OCI-LY1 (cell line): Measurements from ENCODE around the gene CTNNA2.

Source experiments
- H2AFZ ChIP-seq: fragments of 200-600 bp; sonication (generic), shearing (Covaris generic); 2 replicates; pipeline ENCODE4 v1.6.0; 2014; ENCODE audit warnings: antibody characterized with exemption, mild to moderate bottlenecking, low read length
- H3F3A ChIP-seq: fragments of 200-600 bp; sonication (generic), shearing (Covaris generic); 2 replicates; pipeline ENCODE4 v1.6.0; 2014; ENCODE audit warnings: mild to moderate bottlenecking, antibody characterized with exemption, low read length, moderate library complexity; ENCODE audit not compliant: insufficient read depth
- H3K27ac ChIP-seq: fragments of 200-600 bp; sonication (generic); 2 replicates; pipeline ENCODE4 v1.5.1; 2014; ENCODE audit warnings: low read length, mixed run types, mild to moderate bottlenecking, low read depth; ENCODE audit not compliant: poor library complexity, severe bottlenecking
- H3K27me3 ChIP-seq: fragments of 200-600 bp; sonication (generic); 2 replicates; pipeline ENCODE4 v1.6.0; 2014; ENCODE audit warnings: antibody characterized with exemption, mild to moderate bottlenecking, low read length, moderate library complexity; ENCODE audit not compliant: insufficient read depth
- H3K36me3 ChIP-seq: fragments of 200-600 bp; sonication (generic); 2 replicates; pipeline ENCODE4 v1.6.1; 2014; ENCODE audit warnings: mild to moderate bottlenecking, antibody characterized with exemption, low read length, moderate library complexity, mixed read lengths; ENCODE audit not compliant: insufficient read depth
- H3K4me1 ChIP-seq: fragments of 200-600 bp; sonication (generic); 2 replicates; pipeline ENCODE4 v1.5.1; 2014; ENCODE audit warnings: mild to moderate bottlenecking, low read length, moderate library complexity; ENCODE audit not compliant: insufficient read depth, severe bottlenecking
- H3K4me2 ChIP-seq: fragments of 200-600 bp; sonication (generic), shearing (Covaris generic); 2 replicates; pipeline ENCODE4 v1.6.1; 2014; ENCODE audit warnings: low read length
- H3K4me3 ChIP-seq: fragments of 200-600 bp; sonication (generic); 2 replicates; pipeline ENCODE4 v1.5.1; 2014; ENCODE audit warnings: low read length, low read depth, mild to moderate bottlenecking, mixed read lengths; ENCODE audit not compliant: poor library complexity, severe bottlenecking
- H3K79me2 ChIP-seq: fragments of 200-600 bp; shearing (Covaris generic); 2 replicates; pipeline ENCODE4 v1.6.1; 2016; ENCODE audit warnings: mixed run types, low read length, mixed read lengths; ENCODE audit not compliant: insufficient read depth
- H3K9ac ChIP-seq: fragments of 200-600 bp; sonication (generic), shearing (Covaris generic); 2 replicates; pipeline ENCODE4 v1.6.1; 2014; ENCODE audit warnings: mild to moderate bottlenecking, low read length, mixed read lengths
- H3K9me2 ChIP-seq: fragments of 200-600 bp; sonication (generic), shearing (Covaris generic); 2 replicates; pipeline ENCODE4 v1.6.1; 2014; ENCODE audit warnings: low read depth, mild to moderate bottlenecking, low read length, mixed read lengths
- H3K9me3 ChIP-seq: fragments of 200-600 bp; shearing (Covaris generic); 2 replicates; pipeline ENCODE4 v1.6.1; 2014; ENCODE audit warnings: low read length, mixed read lengths
- H4K20me1 ChIP-seq: fragments of 200-600 bp; sonication (generic), shearing (Covaris generic); 2 replicates; pipeline ENCODE4 v1.6.0; 2016; ENCODE audit warnings: mild to moderate bottlenecking, low read length; ENCODE audit not compliant: insufficient read depth
- EZH2 ChIP-seq: fragments of 200-600 bp; sonication (generic), shearing (Covaris generic); IDR thresholded peaks from 2 replicates; pipeline ENCODE4 v1.8.0; 2017; ENCODE audit warnings: borderline replicate concordance, mixed run types, mild to moderate bottlenecking, antibody characterized with exemption, low read length, moderate library complexity, mixed read lengths
- TF ChIP-seq, protein P1 (sequence below): fragments of 200-600 bp; sonication (generic), shearing (Covaris generic); IDR thresholded peaks from 2 replicates; pipeline ENCODE4 v1.5.1; 2017; ENCODE audit warnings: mild to moderate bottlenecking, antibody characterized with exemption, low read length, moderate library complexity, mixed read lengths

CTNNA2 gene

DNA sequence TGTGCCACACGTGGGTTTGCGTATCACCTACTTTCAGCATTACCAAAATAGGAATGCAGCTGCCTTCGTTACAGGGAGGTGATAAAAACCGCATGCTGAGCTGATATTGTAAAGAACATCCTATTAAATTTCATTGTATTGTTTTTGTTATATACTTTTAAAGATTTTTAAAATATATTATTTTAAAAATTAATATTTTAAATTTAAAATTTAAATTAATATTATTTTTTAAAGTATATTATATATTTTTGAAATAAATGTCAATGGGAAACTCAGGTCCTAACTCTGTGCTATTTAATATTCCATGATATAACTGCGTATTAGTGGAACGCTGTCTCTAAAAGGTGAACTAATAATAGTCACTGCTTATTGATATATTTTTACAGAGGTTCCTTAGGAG, 51.2 kb downstream of the CTNNA2 start:
- Histone ChIP-seq H3K79me2 (no peaks in the 10 kb centered on the region), H3K27ac (no peak overlapping the region), H3K4me3 (no peak overlapping the region), H2AFZ (no peak overlapping the region), H3K9me3 (no peaks in the 10 kb centered on the region), H3K36me3 (no peaks in the 10 kb centered on the region), H3F3A (no peaks in the 10 kb centered on the region), H3K27me3 (no peaks in the 10 kb centered on the region), H3K9ac (no peak overlapping the region), H3K4me2 (no peak overlapping the region), H4K20me1 (no peaks in the 10 kb centered on the region), H3K9me2 (no peaks in the 10 kb centered on the region), H3K4me1 (no peaks in the 10 kb centered on the region)
- TF ChIP-seq, protein P1, sequence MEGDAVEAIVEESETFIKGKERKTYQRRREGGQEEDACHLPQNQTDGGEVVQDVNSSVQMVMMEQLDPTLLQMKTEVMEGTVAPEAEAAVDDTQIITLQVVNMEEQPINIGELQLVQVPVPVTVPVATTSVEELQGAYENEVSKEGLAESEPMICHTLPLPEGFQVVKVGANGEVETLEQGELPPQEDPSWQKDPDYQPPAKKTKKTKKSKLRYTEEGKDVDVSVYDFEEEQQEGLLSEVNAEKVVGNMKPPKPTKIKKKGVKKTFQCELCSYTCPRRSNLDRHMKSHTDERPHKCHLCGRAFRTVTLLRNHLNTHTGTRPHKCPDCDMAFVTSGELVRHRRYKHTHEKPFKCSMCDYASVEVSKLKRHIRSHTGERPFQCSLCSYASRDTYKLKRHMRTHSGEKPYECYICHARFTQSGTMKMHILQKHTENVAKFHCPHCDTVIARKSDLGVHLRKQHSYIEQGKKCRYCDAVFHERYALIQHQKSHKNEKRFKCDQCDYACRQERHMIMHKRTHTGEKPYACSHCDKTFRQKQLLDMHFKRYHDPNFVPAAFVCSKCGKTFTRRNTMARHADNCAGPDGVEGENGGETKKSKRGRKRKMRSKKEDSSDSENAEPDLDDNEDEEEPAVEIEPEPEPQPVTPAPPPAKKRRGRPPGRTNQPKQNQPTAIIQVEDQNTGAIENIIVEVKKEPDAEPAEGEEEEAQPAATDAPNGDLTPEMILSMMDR, result no peak
- no peak for TF ChIP-seq EZH2

DNA sequence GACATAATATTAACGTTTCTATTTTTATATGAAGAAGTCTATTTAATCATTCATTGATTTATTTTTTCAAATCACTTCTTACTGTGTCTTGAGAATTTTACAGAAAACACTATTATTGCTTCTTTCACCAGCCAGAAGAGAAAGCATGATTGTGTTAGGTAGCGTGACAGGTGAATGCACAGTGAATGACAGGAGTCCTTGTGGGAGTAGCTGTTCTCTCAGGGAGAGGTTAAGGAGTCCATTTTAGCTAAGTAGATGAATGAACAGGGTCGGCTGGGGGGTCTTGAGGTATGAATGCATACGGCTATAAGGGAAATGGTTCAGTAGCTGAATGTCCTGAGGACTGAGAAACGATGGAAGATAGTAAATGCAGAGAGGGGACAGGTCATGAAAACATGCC, 56.2 kb downstream of the CTNNA2 start:
- Histone ChIP-seq H3K79me2 (no peaks in the 10 kb centered on the region), H3K9ac (no peak overlapping the region), H2AFZ (no peak overlapping the region), H3K9me3 (no peaks in the 10 kb centered on the region), H4K20me1 (no peaks in the 10 kb centered on the region), H3K4me2 (no peak overlapping the region), H3K4me3 (no peak overlapping the region), H3K9me2 (no peaks in the 10 kb centered on the region), H3K36me3 (no peaks in the 10 kb centered on the region), H3K27ac (no peak overlapping the region), H3F3A (no peaks in the 10 kb centered on the region), H3K4me1 (no peaks in the 10 kb centered on the region), H3K27me3 (no peaks in the 10 kb centered on the region)
- TF ChIP-seq EZH2, result no peak
- TF ChIP-seq, protein P1, result no peak

DNA sequence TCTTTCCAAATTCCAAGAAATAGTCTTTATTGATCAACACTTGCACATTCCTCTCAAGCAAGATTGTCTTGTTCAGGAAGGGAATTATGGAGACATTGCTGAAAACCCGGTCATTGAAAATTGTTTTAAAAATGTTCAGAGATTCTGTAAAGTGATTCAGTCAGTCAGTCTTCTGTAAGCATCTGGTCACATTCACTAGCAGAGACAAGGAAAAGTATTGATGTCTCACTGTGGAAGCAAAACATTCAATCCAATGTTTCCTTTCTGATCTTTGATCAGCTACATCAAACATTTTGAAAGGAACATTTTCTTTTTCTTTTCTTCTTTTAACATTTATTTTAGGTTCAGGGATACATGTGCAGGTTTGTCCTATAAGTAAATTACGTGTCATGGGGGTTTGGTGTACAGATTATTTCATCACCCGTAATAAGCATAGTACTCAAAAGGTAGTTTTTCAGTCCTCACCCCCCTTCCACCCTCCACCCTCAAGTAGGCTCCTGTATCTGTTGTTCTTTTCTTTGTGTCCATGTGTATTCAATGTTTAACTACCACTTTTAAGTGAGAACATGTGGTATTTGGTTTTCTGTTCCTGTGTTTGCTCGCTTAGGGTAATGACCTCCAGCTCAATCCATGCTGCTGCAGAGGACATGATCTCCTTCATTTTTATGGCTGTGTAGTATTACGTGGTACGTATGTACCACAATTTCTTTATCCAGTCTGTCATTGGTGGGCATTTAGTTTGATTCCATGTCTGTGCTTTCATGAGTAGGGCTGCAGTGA, 61.2 kb downstream of the CTNNA2 start:
- Histone ChIP-seq H3K4me2 (no peak overlapping the region), H3K27ac (no peak overlapping the region), H3K9ac (no peak overlapping the region), H3K4me1 (no peaks in the 10 kb centered on the region), H4K20me1 (no peaks in the 10 kb centered on the region), H3K79me2 (no peaks in the 10 kb centered on the region), H3K36me3 (no peaks in the 10 kb centered on the region), H3K4me3 (no peak overlapping the region), H3F3A (no peaks in the 10 kb centered on the region), H2AFZ (no peak overlapping the region), H3K9me3 (no peaks in the 10 kb centered on the region), H3K27me3 (no peaks in the 10 kb centered on the region), H3K9me2 (no peaks in the 10 kb centered on the region)
- TF ChIP-seq EZH2, result no peak
- TF ChIP-seq, protein P1, result no peak
